GM12801 (cell line): Measurements from ENCODE around the gene GAL.

Source experiments
- TF ChIP-seq, protein P1 (sequence below): IDR thresholded peaks from one replicate; pipeline ENCODE4 v1.5.1; 2011; ENCODE audit warnings: control low read depth; ENCODE audit not compliant: insufficient read length; ENCODE audit errors: extremely low read depth

GAL gene

DNA sequence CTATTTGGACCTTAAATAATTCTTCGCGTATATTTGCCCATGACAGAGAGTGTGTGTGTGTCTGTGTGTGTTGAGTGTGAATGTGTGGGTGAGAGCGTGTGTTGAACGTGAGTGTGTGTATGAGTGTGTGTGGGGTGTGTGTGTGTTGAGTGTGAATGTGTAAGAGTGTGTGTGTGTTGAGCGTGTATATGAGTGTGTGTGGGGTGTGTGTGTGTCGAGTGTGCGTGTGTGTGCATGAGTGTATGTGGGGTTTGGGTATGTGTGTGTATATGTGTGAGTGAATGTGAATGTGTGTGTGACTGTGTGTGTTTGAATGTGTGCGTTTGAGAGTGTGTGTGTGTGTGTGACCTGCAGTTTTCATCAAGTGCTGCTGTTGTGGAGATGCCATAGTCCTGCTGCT lies 26.8 kb downstream of the GAL start:
- TF ChIP-seq, protein P1, sequence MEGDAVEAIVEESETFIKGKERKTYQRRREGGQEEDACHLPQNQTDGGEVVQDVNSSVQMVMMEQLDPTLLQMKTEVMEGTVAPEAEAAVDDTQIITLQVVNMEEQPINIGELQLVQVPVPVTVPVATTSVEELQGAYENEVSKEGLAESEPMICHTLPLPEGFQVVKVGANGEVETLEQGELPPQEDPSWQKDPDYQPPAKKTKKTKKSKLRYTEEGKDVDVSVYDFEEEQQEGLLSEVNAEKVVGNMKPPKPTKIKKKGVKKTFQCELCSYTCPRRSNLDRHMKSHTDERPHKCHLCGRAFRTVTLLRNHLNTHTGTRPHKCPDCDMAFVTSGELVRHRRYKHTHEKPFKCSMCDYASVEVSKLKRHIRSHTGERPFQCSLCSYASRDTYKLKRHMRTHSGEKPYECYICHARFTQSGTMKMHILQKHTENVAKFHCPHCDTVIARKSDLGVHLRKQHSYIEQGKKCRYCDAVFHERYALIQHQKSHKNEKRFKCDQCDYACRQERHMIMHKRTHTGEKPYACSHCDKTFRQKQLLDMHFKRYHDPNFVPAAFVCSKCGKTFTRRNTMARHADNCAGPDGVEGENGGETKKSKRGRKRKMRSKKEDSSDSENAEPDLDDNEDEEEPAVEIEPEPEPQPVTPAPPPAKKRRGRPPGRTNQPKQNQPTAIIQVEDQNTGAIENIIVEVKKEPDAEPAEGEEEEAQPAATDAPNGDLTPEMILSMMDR = no peak

DNA sequence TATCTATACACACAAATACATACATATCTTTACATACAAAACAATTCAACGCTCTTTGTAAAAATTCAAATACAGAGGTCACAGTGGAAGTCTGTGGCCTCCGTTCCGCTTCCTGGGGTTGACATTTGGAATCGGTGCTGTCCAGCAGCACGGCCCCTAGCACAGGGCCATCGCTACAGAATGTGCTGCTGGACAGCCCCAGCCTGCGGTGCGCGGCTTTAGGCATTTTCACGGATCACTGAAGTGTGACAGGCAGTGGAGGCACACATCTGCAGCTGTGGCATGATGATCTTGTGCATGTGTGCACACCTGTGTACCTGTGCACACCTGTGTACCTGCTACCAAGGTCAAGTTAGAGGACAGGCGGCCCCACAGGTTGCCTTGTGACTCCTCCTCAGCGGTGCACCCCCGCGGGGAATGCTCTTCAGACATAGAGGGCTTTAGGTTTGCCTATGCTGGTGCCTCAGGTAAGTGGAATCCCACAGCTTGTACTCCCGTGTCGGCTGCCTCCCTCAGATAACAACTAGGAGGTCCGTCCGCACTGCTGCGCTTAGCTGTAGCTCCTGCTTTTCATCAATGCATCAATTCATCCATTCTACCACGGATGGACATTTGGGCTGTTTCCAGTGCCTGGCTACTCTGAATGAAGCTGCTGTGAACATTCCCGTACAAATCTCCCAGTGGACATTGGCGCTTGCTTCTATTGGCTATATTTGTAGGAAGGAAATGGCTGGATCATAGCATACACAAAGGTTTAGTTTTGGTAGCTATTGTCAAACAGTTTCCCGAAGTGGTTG lies 29.9 kb downstream of the GAL start:
- TF ChIP-seq, protein P1 = no peak

- TF ChIP-seq, protein P1 = no peak
These were observed 31.2 kb downstream of the GAL start for GRCh38 chr11:68715456-68716122.

DNA sequence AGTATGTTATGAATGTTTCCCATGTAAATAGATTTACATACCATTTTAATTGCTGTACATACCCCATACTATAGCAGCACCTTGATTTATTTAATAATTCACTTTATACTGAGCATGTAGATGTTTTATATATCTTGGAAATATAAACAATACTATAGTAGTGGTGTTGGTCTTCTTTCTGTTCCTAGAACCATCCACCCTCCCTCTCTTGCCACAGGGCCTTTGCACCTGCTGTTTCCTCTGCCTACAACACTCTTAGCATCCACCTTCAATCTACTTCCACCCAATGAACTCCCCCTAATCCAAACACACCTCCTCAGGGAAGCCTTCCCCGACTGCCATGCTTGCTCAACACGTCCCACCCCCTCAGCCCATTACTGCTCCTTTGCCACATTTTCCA lies 36.7 kb downstream of the GAL start:
- TF ChIP-seq, protein P1 = no peak

DNA sequence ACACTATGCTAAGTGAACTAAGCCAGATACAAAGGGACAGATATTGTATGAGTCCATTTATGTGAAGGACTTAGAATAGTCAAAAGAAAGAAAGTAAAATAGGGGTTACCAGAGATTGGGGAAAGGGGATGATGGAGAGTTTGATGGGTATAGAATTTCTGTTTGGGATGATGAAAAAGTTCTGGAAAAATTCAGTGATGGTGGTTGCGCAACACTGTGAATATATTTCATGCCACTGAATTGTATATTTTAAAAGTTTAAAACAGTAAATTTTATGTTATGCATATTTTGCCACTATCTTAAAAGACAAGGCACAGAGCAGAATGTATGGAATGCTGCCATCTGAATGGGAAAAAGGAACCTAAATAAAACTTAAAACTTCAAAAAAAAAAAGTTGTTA lies 37.8 kb downstream of the GAL start:
- TF ChIP-seq, protein P1 = no peak

GRCh38 chr11:68724293-68724692 lies 39.9 kb downstream of the GAL start:
- TF ChIP-seq, protein P1 = no peak

- TF ChIP-seq, protein P1 = no peak
These were observed 43.4 kb downstream of the GAL start for GRCh38 chr11:68727783-68728182.
